Coronary artery (tissue), 2 donors: ENCODE measurements around the gene DVL1.
"Not testable (repeated sequence)": the region's sequence is repeated elsewhere in the genome, so short reads cannot be mapped to it uniquely, and the experiment has no call there.

ENCODE experiments used
- DNase-seq: peaks from one replicate; pipeline ENCODE4 v3.0.0-alpha.2; 2017; ENCODE audit warnings: low spot score
- H3K27ac ChIP-seq, 2 donors: fragments of 200-600 bp; sonication (generic); one replicate each; pipeline ENCODE4 v1.5.1; 2016 to 2019
- H3K4me3 ChIP-seq: fragments of 200-600 bp; sonication (generic); 2 replicates; pipeline ENCODE4 v1.5.1; 2016; ENCODE audit warnings: mild to moderate bottlenecking, moderate library complexity
- CTCF ChIP-seq: fragments of 200-600 bp; sonication (generic); IDR thresholded peaks from one replicate; pipeline ENCODE4 v1.5.1; 2019; ENCODE audit warnings: antibody characterized with exemption

DVL1 gene

GRCh38 chr1:1393014-1393413, 43.8 kb upstream of the DVL1 start:
- no peak for TF ChIP-seq CTCF
- Histone ChIP-seq H3K27ac (no peak overlapping the region), H3K4me3 (no peak overlapping the region)
- DNase-seq = no peak

- no peak for TF ChIP-seq CTCF
- no peak overlapping the region for H3K27ac ChIP-seq
- no peak for DNase-seq
Measured at GRCh38 chr1:1391225-1391624, 42.0 kb upstream of the DVL1 start.

GRCh38 chr1:1390675-1391074, 41.5 kb upstream of the DVL1 start:
- DNase-seq = no peak
- TF ChIP-seq CTCF = no peak

More at GRCh38 chr1:1391225-1391624, 42.0 kb upstream of the DVL1 start:
- H3K4me3 ChIP-seq = no peak overlapping the region

GRCh38 chr1:1388078-1388472, 38.9 kb upstream of the DVL1 start:
- Histone ChIP-seq H3K4me3 (no peak overlapping the region), H3K27ac (no peak overlapping the region)
- no peak for DNase-seq
- TF ChIP-seq CTCF = no peak

More at GRCh38 chr1:1390675-1391074, 41.5 kb upstream of the DVL1 start:
- no peak overlapping the region for H3K27ac ChIP-seq
- no peak overlapping the region for H3K4me3 ChIP-seq

GRCh38 chr1:1387098-1388077, 38.2 kb upstream of the DVL1 start:
- DNase-seq = no peak
- no peak overlapping the region for H3K4me3 ChIP-seq
- no peak overlapping the region for H3K27ac ChIP-seq
- no peak for TF ChIP-seq CTCF

GRCh38 chr1:1385931-1386330, 36.7 kb upstream of the DVL1 start:
- no peak for TF ChIP-seq CTCF
- H3K27ac ChIP-seq = no peak overlapping the region
- H3K4me3 ChIP-seq = no peak overlapping the region
- no peak for DNase-seq

- H3K27ac ChIP-seq, H3K4me3 ChIP-seq, DNase-seq: not testable (repeated sequence)
Measured at GRCh38 chr1:1385339-1385738, 36.1 kb upstream of the DVL1 start.
